Progenitor cell of endocrine pancreas (in vitro differentiated cells): Measurements from ENCODE around the gene MYL11. TPM values are rescaled to one million over a fixed set of nuclear protein-coding genes. Genes with fewer than 3 reads are reported as not detected.

Experiments
- DNase-seq: peaks from one replicate; pipeline ENCODE4 v3.0.0; 2021; ENCODE audit warnings: low spot score; ENCODE audit not compliant: unreplicated experiment
- H3K27ac Mint-ChIP-seq: 2 replicates; pipeline ENCODE4 v1.8.0; 2021; ENCODE audit warnings: mild to moderate bottlenecking, moderate library complexity, mixed read lengths
- H3K27me3 Mint-ChIP-seq: 2 replicates; pipeline ENCODE4 v1.8.0; 2021; ENCODE audit warnings: mixed read lengths
- H3K36me3 Mint-ChIP-seq: 2 replicates; pipeline ENCODE4 v1.8.0; 2022; ENCODE audit warnings: mixed read lengths; ENCODE audit not compliant: insufficient read depth
- H3K4me1 Mint-ChIP-seq: 2 replicates; pipeline ENCODE4 v1.8.0; 2021; ENCODE audit warnings: low read depth, mixed read lengths
- H3K4me3 Mint-ChIP-seq: 2 replicates; pipeline ENCODE4 v1.8.0; 2021; ENCODE audit warnings: low read depth, mild to moderate bottlenecking, moderate library complexity, mixed read lengths
- H3K9me3 Mint-ChIP-seq: 2 replicates; pipeline ENCODE4 v1.8.0; 2021; ENCODE audit warnings: low read depth, mixed read lengths
- total RNA-seq: library from RNA; stranded (reverse); gene quantifications from 2 replicates; pipeline ENCODE4 v1.2.1, GENCODE V29; 2021
- TF ChIP-seq, protein P1 (sequence below): fragments of 200-600 bp; sonication (generic); IDR thresholded peaks from one replicate; pipeline ENCODE4 v1.5.0; 2021; ENCODE audit warnings: antibody characterized with exemption, mild to moderate bottlenecking; ENCODE audit not compliant: unreplicated experiment

The MYL11 gene
- total RNA-seq, 1 donor from 2014 or later: 2.6 TPM

DNA sequence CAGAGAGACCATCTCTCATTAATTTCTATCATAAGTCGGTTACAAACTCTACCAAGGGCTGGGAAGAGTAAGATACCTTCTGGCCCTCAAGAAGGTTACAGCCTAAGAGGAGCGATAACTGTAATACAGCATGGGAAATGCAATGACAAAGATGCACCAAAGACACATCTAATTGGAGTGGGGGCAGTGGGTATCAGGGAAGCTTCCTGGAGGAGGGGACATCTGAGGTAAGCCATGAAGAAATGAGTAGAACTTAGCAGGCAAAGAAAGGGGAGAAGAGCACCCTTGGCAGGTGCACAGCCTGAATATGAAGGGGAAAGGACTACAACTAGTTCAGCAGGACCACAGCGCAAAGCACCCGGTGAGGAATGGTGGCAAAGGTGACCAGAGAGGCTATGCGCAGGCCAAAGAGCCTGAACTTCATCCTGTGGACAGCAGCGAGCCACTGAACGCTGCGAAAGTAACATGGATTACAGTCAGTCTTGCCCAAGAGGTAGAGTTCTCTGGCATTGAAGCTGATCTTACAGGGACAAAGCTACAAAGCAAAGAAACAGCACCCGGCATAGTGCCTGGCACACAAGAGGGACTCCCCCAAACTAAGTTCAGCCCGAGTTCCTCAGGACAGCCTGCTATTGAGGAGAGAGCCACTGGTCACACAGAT, 7.1 kb upstream of the MYL11 start:
- H3K9me3 Mint-ChIP-seq: no peaks in the 10 kb centered on the region
- DNase-seq: no peak
- H3K27me3 Mint-ChIP-seq: no peaks in the 10 kb centered on the region
- peak overlapping the region; percentile 23 for H3K27ac Mint-ChIP-seq
- peaks cover 40% of the 10 kb centered on the region for H3K4me1 Mint-ChIP-seq
- TF ChIP-seq, protein P1, sequence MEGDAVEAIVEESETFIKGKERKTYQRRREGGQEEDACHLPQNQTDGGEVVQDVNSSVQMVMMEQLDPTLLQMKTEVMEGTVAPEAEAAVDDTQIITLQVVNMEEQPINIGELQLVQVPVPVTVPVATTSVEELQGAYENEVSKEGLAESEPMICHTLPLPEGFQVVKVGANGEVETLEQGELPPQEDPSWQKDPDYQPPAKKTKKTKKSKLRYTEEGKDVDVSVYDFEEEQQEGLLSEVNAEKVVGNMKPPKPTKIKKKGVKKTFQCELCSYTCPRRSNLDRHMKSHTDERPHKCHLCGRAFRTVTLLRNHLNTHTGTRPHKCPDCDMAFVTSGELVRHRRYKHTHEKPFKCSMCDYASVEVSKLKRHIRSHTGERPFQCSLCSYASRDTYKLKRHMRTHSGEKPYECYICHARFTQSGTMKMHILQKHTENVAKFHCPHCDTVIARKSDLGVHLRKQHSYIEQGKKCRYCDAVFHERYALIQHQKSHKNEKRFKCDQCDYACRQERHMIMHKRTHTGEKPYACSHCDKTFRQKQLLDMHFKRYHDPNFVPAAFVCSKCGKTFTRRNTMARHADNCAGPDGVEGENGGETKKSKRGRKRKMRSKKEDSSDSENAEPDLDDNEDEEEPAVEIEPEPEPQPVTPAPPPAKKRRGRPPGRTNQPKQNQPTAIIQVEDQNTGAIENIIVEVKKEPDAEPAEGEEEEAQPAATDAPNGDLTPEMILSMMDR: no peak
- H3K36me3 Mint-ChIP-seq: peaks cover 8% of the 10 kb centered on the region
- H3K4me3 Mint-ChIP-seq: peak overlapping the region; percentile 82

DNA sequence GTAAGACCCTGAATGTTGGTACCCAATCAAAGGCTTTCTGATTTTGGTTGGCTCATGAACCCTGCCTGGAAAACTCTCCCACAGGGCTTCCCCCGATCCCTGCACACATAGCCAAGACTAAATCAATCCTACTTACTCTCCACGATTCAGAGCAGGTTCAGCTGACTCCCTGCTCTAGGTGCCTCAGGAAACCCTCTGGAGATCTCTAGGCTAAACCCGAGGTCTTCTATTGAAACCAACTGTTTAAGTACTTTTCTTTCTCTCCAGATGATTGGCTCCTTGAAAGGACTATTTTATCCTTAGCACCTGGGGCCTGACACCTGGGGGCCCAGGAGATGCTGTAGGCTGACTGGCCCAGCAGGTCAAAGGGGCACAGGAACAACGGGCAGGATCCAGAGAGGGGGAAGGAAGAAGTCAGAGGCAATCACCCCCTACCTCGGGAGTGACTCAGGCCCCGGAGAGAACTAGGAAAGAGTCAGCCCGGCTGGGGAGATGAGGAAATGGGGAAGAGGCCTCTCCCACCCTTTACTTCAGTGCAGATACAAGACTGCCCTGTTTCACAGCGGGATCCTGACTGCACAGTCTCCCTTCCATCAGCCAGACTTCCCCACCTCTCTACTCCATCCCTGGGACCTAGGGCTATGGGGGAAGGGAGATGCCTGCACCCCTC, 6.3 kb upstream of the MYL11 start:
- Mint-ChIP-seq H3K4me1 (peaks cover 40% of the 10 kb centered on the region), H3K27me3 (no peaks in the 10 kb centered on the region), H3K27ac (peak overlapping the region; percentile 87), H3K9me3 (no peaks in the 10 kb centered on the region), H3K4me3 (peak overlapping the region; percentile 82), H3K36me3 (peaks cover 6% of the 10 kb centered on the region)
- TF ChIP-seq, protein P1: no peak
- DNase-seq: no peak

DNA sequence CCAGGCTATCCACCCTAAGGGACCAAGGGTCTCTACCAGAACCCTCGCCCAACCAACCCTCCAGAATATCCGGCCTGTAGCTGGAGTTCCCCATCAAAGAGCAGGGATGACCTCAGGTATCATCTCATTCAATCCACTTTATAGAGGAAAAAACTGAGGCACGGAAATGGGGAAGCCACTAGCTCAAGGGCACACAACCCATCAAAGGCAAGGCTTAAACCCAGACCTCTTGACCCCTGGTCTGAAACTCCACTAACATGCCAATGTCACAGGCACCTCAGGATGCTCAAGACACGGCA, 5.9 kb upstream of the MYL11 start:
- Mint-ChIP-seq H3K27me3 (no peaks in the 10 kb centered on the region), H3K27ac (peak overlapping the region; percentile 85), H3K36me3 (peaks cover 6% of the 10 kb centered on the region), H3K9me3 (no peaks in the 10 kb centered on the region), H3K4me3 (peak overlapping the region; percentile 82), H3K4me1 (peaks cover 40% of the 10 kb centered on the region)
- TF ChIP-seq, protein P1: no peak
- DNase-seq: no peak

DNA sequence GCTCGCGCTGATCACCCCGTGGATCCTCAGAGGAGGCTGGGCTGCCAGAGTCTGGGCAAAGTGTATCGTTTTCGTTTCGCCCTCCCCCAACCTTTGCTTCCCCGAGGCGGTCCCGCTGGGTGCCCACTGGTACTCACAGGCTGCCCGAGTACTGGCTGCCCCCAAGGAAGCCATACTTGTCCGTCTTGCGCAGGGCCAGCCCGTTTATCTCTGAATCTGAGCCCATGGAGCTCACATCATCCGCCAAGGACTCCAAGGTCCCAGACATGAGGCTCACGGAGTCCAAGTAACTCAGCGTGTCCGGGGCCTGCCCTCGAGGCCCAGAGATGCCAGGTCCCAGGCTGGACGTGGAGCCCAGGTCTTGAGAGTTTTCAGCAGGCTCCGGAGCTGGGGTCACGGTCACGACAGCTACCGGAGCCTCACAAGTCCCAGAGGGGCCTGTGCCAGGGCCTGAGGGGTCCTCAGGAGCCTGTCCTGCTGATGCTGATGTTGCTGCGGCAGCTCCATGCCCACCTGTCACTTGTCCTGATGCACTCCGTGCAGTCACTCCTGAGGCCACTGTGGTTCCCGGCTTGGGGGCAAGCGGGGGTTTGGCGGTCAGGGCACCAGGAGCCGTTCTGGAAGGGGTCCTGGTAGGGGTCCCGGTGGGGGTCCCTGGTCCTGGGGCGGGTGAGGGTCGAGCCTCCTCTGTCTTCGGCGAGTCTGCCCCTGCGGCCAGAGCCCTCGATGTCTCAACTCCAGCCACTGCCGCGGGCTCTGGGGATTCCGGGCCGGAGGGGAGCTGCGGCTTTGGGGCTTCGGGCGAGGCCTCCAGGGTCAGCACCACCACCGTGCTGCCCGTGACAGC, 5.3 kb upstream of the MYL11 start:
- Mint-ChIP-seq H3K4me1 (peaks cover 40% of the 10 kb centered on the region), H3K4me3 (peak overlapping the region; percentile 82), H3K9me3 (no peaks in the 10 kb centered on the region), H3K36me3 (peaks cover 6% of the 10 kb centered on the region), H3K27ac (peak overlapping the region; percentile 85), H3K27me3 (no peaks in the 10 kb centered on the region)
- DNase-seq: no peak
- TF ChIP-seq, protein P1: no peak

DNA sequence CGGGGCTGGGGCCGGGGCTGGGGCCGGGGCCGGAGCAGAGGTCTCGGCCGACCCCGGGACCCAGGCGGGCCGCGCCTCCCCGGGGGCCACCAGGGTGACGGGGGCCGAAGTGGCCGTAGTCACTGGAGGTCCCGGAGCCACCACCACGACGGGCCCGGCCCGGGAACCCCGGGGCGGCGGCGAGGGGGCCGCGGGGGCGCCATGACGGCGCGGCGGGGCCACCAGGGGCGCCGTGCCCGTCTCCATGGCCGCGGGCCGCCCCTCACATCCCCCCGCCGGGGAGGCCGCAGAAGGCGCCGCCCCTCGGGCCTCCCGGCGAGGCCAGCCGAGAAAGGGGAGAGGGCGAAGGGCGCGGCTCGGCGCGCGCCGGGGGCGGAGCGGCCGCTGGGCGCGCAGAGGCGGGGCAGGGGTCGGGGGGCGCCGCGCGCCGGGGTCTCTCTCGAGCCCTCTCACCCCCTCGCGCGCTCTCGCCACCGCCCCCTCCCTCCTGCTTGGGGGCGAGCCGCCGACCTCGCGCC, 4.6 kb upstream of the MYL11 start:
- no peak overlapping the region for H3K27ac Mint-ChIP-seq
- peak overlapping the region; percentile 76 for H3K4me3 Mint-ChIP-seq
- no peaks in the 10 kb centered on the region for H3K27me3 Mint-ChIP-seq
- no peak for DNase-seq
- no peaks in the 10 kb centered on the region for H3K9me3 Mint-ChIP-seq
- H3K36me3 Mint-ChIP-seq: peaks cover 2% of the 10 kb centered on the region
- peaks cover 40% of the 10 kb centered on the region for H3K4me1 Mint-ChIP-seq
- TF ChIP-seq, protein P1: peak; percentile 41
